Activated CD4-positive, alpha-beta memory T cell treated with anti-CD3 and anti-CD28 coated beads for 36 hours (primary cell): ENCODE results near the gene TSSK2. TPM values are rescaled to one million over a fixed set of nuclear protein-coding genes. Genes with fewer than 3 reads are reported as not detected.

Source experiments
- CTCF ChIA-PET: fragments of 350-600 bp; sonication (Branson Sonifier 250); formaldehyde crosslinking; loops from one replicate; lab custom pipeline; 2021; ENCODE audit warnings: antibody characterized with exemption, inconsistent platforms; lab: Charles Lee
- POLR2A ChIA-PET: fragments of 350-600 bp; sonication (Branson Sonifier 250); formaldehyde crosslinking; loops from one replicate; lab custom pipeline; 2021; ENCODE audit warnings: antibody characterized with exemption; lab: Charles Lee
- DNase-seq: peaks from one replicate; pipeline ENCODE4 v3.0.0-alpha.2; 2020
- H3K27ac Mint-ChIP-seq: one replicate; pipeline ENCODE4 v1.8.0; 2021; ENCODE audit warnings: mixed read lengths
- H3K27me3 Mint-ChIP-seq: one replicate; pipeline ENCODE4 v1.8.0; 2021; ENCODE audit warnings: mixed read lengths
- H3K36me3 Mint-ChIP-seq: one replicate; pipeline ENCODE4 v1.8.0; 2021; ENCODE audit warnings: mixed read lengths
- H3K4me1 Mint-ChIP-seq: one replicate; pipeline ENCODE4 v1.8.0; 2021; ENCODE audit warnings: low read depth, mixed read lengths
- H3K4me3 Mint-ChIP-seq: one replicate; pipeline ENCODE4 v1.8.0; 2021; ENCODE audit warnings: mild to moderate bottlenecking, mixed read lengths
- H3K9me3 Mint-ChIP-seq: one replicate; pipeline ENCODE4 v1.8.0; 2021; ENCODE audit warnings: mixed read lengths
- intact Hi-C: fragments of 100-400 bp; cut with micrococcal nuclease; formaldehyde crosslinking; loops from one replicate; pipeline ENCODE4 v1.15.1; 2023
- total RNA-seq, 2 experiments: library from RNA; stranded (reverse); gene quantifications; one replicate each; pipeline ENCODE4 v1.2.3, GENCODE V29; 2021

TSSK2 gene
- total RNA-seq, 2 experiments from 2014 or later: not detected

GRCh38 chr22:19092725-19093124 lies 38.4 kb upstream of the TSSK2 start:
- H3K4me1 Mint-ChIP-seq: peaks cover 3% of the 10 kb centered on the region
- no peak overlapping the region for H3K4me3 Mint-ChIP-seq
- no peak for DNase-seq
- no peaks in the 10 kb centered on the region for H3K9me3 Mint-ChIP-seq
- peaks cover 8% of the 10 kb centered on the region for H3K36me3 Mint-ChIP-seq
- CTCF ChIA-PET: interaction anchor here (1.0 kb wide), 1 partner anchor 21 kb away, joined by 3 read pairs; no protein-coding TSS in a partner anchor
- POLR2A ChIA-PET: no interaction called here
- H3K27me3 Mint-ChIP-seq: no peaks in the 10 kb centered on the region
- intact Hi-C loops: no loop called here
- no peak overlapping the region for H3K27ac Mint-ChIP-seq

- no peak overlapping the region for H3K27ac Mint-ChIP-seq
- no peak overlapping the region for H3K4me3 Mint-ChIP-seq
- intact Hi-C loops: no loop called here
- H3K27me3 Mint-ChIP-seq: no peaks in the 10 kb centered on the region
- no peak for DNase-seq
- H3K4me1 Mint-ChIP-seq: peaks cover 12% of the 10 kb centered on the region
- ChIA-PET CTCF (no interaction called here), POLR2A (no interaction called here)
- H3K9me3 Mint-ChIP-seq: no peaks in the 10 kb centered on the region
- peaks cover 5% of the 10 kb centered on the region for H3K36me3 Mint-ChIP-seq
Observed at GRCh38 chr22:19094393-19094997, 36.6 kb upstream of the TSSK2 start.

- no peaks in the 10 kb centered on the region for H3K27me3 Mint-ChIP-seq
- H3K27ac Mint-ChIP-seq: no peak overlapping the region
- H3K9me3 Mint-ChIP-seq: no peaks in the 10 kb centered on the region
- ChIA-PET CTCF (no interaction called here), POLR2A (no interaction called here)
- H3K36me3 Mint-ChIP-seq: peaks cover 5% of the 10 kb centered on the region
- H3K4me1 Mint-ChIP-seq: peaks cover 13% of the 10 kb centered on the region
- intact Hi-C loops: no loop called here
- DNase-seq: no peak
- no peak overlapping the region for H3K4me3 Mint-ChIP-seq
Observed at GRCh38 chr22:19096555-19096954, 34.6 kb upstream of the TSSK2 start.

- no peak for DNase-seq
- H3K36me3 Mint-ChIP-seq: peaks cover 5% of the 10 kb centered on the region
- H3K4me1 Mint-ChIP-seq: peaks cover 15% of the 10 kb centered on the region
- H3K27me3 Mint-ChIP-seq: no peaks in the 10 kb centered on the region
- POLR2A ChIA-PET: no interaction called here
- CTCF ChIA-PET: no interaction called here
- H3K27ac Mint-ChIP-seq: no peak overlapping the region
- no peak overlapping the region for H3K4me3 Mint-ChIP-seq
- no peaks in the 10 kb centered on the region for H3K9me3 Mint-ChIP-seq
- intact Hi-C loops: no loop called here
Observed at GRCh38 chr22:19097518-19097917, 33.6 kb upstream of the TSSK2 start.

- peaks cover 5% of the 10 kb centered on the region for H3K36me3 Mint-ChIP-seq
- H3K4me1 Mint-ChIP-seq: peaks cover 18% of the 10 kb centered on the region
- DNase-seq: no peak
- POLR2A ChIA-PET: interaction anchor here (0.7 kb wide), 2 partner anchors 46 to 130 kb away, joined by 3 to 4 read pairs; partner anchors contain the start of gene ESS2
- CTCF ChIA-PET: no interaction called here
- no peaks in the 10 kb centered on the region for H3K9me3 Mint-ChIP-seq
- peak overlapping the region; percentile 29 for H3K27ac Mint-ChIP-seq
- no peaks in the 10 kb centered on the region for H3K27me3 Mint-ChIP-seq
- intact Hi-C loops: no loop called here
- no peak overlapping the region for H3K4me3 Mint-ChIP-seq
Observed at GRCh38 chr22:19098157-19098556, 33.0 kb upstream of the TSSK2 start.

GRCh38 chr22:19103880-19104821 lies 27.0 kb upstream of the TSSK2 start:
- no peak overlapping the region for H3K27ac Mint-ChIP-seq
- POLR2A ChIA-PET: no interaction called here
- H3K36me3 Mint-ChIP-seq: no peaks in the 10 kb centered on the region
- no peak for DNase-seq
- H3K9me3 Mint-ChIP-seq: no peaks in the 10 kb centered on the region
- intact Hi-C loops: no loop called here
- CTCF ChIA-PET: interaction anchor here (1.3 kb wide), 1 partner anchor 527 kb away, joined by 3 read pairs; no protein-coding TSS in a partner anchor
- peaks cover 41% of the 10 kb centered on the region for H3K4me1 Mint-ChIP-seq
- H3K27me3 Mint-ChIP-seq: no peaks in the 10 kb centered on the region
- H3K4me3 Mint-ChIP-seq: no peak overlapping the region

GRCh38 chr22:19105456-19105855 lies 25.7 kb upstream of the TSSK2 start:
- Mint-ChIP-seq H3K9me3 (no peaks in the 10 kb centered on the region), H3K4me3 (no peak overlapping the region), H3K27ac (no peak overlapping the region), H3K36me3 (no peaks in the 10 kb centered on the region), H3K4me1 (peaks cover 49% of the 10 kb centered on the region), H3K27me3 (no peaks in the 10 kb centered on the region)
- ChIA-PET CTCF (interaction anchor here (0.7 kb wide), 1 partner anchor 31 kb away, joined by 3 read pairs; no protein-coding TSS in a partner anchor), POLR2A (interaction anchor here (0.6 kb wide), 1 partner anchor 791 kb away, joined by 3 read pairs; no protein-coding TSS in a partner anchor)
- intact Hi-C loops: loop anchor here (5.0 kb wide), 2 partner anchors 72 to 372 kb away; partner anchors contain the start of genes CDC45, SLC25A1 and UFD1
- no peak for DNase-seq

- Mint-ChIP-seq H3K36me3 (no peaks in the 10 kb centered on the region), H3K4me1 (peaks cover 55% of the 10 kb centered on the region), H3K27me3 (no peaks in the 10 kb centered on the region), H3K9me3 (no peaks in the 10 kb centered on the region), H3K27ac (peak overlapping the region; percentile 28), H3K4me3 (no peak overlapping the region)
- ChIA-PET CTCF (interaction anchor here (0.7 to 1.3 kb wide), 5 partner anchors 9 to 322 kb away, joined by 3 to 5 read pairs (median 3); partner anchors contain the start of gene ESS2), POLR2A (interaction anchor here (0.6 kb wide), 1 partner anchor 790 kb away, joined by 3 read pairs; no protein-coding TSS in a partner anchor)
- intact Hi-C loops: loop anchor here (5.0 kb wide), 2 partner anchors 71 to 371 kb away; partner anchors contain the start of genes CDC45, SLC25A1 and UFD1
- DNase-seq: peak; percentile 68
Observed at GRCh38 chr22:19105867-19106802, 25.0 kb upstream of the TSSK2 start.

- intact Hi-C loops: loop anchor here (5.0 kb wide), 2 partner anchors 70 to 370 kb away; partner anchors contain the start of genes CDC45, SLC25A1 and UFD1
- POLR2A ChIA-PET: no interaction called here
- H3K27ac Mint-ChIP-seq: peak overlapping the region; percentile 28
- no peak overlapping the region for H3K4me3 Mint-ChIP-seq
- CTCF ChIA-PET: interaction anchor here (0.7 to 1.7 kb wide), 7 partner anchors 8 to 321 kb away, joined by 3 to 7 read pairs (median 4); partner anchors contain the start of gene ESS2
- no peaks in the 10 kb centered on the region for H3K27me3 Mint-ChIP-seq
- no peaks in the 10 kb centered on the region for H3K9me3 Mint-ChIP-seq
- peaks cover 58% of the 10 kb centered on the region for H3K4me1 Mint-ChIP-seq
- no peak for DNase-seq
- no peaks in the 10 kb centered on the region for H3K36me3 Mint-ChIP-seq
Observed at GRCh38 chr22:19106886-19107729, 24.0 kb upstream of the TSSK2 start.

GRCh38 chr22:19107730-19108074 lies 23.4 kb upstream of the TSSK2 start:
- POLR2A ChIA-PET: interaction anchor here (0.7 kb wide), 2 partner anchors 8 to 13 kb away, joined by 3 read pairs; no protein-coding TSS in a partner anchor
- no peak overlapping the region for H3K4me3 Mint-ChIP-seq
- no peak for DNase-seq
- no peaks in the 10 kb centered on the region for H3K36me3 Mint-ChIP-seq
- H3K9me3 Mint-ChIP-seq: no peaks in the 10 kb centered on the region
- intact Hi-C loops: loop anchor here (5.0 kb wide), 2 partner anchors 70 to 370 kb away; partner anchors contain the start of genes CDC45, SLC25A1 and UFD1
- CTCF ChIA-PET: interaction anchor here (1.1 to 1.7 kb wide), 2 partner anchors 11 to 72 kb away, joined by 4 to 7 read pairs; no protein-coding TSS in a partner anchor
- no peaks in the 10 kb centered on the region for H3K27me3 Mint-ChIP-seq
- H3K4me1 Mint-ChIP-seq: peaks cover 62% of the 10 kb centered on the region
- no peak overlapping the region for H3K27ac Mint-ChIP-seq
